Activated CD4-positive, alpha-beta T cell treated with anti-CD3 and anti-CD28 coated beads, Interleukin-2, amount 50 U/mL, for 24 hours (primary cell): ENCODE data around the gene MAP7D1.

Source experiments
- DNase-seq, 2 donors: peaks; one replicate each; pipeline ENCODE4 v3.0.0-alpha.2; 2020; ENCODE audit warnings: low read depth in 1 of 2, low spot score in 1 of 2

Gene MAP7D1

GRCh38 chr1:36155408-36156328 lies at the start of gene MAP7D1:
TSS of gene MAP7D1 (plus strand) at chr1:36156160. CDS start at chr1:36156418, 258 bp downstream.
- DNase-seq = peak; percentile 72 to 81

- DNase-seq = no peak
Observed at GRCh38 chr1:36106269-36106668, 49.7 kb upstream of the MAP7D1 start.

GRCh38 chr1:36107394-36107793 lies 48.6 kb upstream of the MAP7D1 start:
- DNase-seq = no peak

- no peak for DNase-seq
Observed at GRCh38 chr1:36108314-36108713, 47.6 kb upstream of the MAP7D1 start.

GRCh38 chr1:36109041-36109679 lies 46.8 kb upstream of the MAP7D1 start:
- no peak for DNase-seq

- no peak for DNase-seq
Observed at GRCh38 chr1:36111151-36111550, 44.8 kb upstream of the MAP7D1 start.

- DNase-seq = no peak
Observed at GRCh38 chr1:36112823-36113222, 43.1 kb upstream of the MAP7D1 start.

GRCh38 chr1:36114371-36114770 lies 41.6 kb upstream of the MAP7D1 start:
- DNase-seq = no peak

- no peak for DNase-seq
Observed at GRCh38 chr1:36115200-36115669, 40.7 kb upstream of the MAP7D1 start.

- DNase-seq = no peak
Observed at GRCh38 chr1:36115931-36116330, 40.0 kb upstream of the MAP7D1 start.

GRCh38 chr1:36116901-36117300 lies 39.1 kb upstream of the MAP7D1 start:
- no peak for DNase-seq

GRCh38 chr1:36118447-36119204 lies 37.3 kb upstream of the MAP7D1 start:
- DNase-seq = no peak

GRCh38 chr1:36119456-36119855 lies 36.5 kb upstream of the MAP7D1 start:
- no peak for DNase-seq

GRCh38 chr1:36122062-36123030 lies 33.6 kb upstream of the MAP7D1 start:
- DNase-seq = no peak

GRCh38 chr1:36123356-36123755 lies 32.6 kb upstream of the MAP7D1 start:
- no peak for DNase-seq

GRCh38 chr1:36124404-36125128 lies 31.4 kb upstream of the MAP7D1 start:
- DNase-seq = no peak

- no peak for DNase-seq
Observed at GRCh38 chr1:36125129-36125991, 30.6 kb upstream of the MAP7D1 start, which contains the start of gene COL8A2. TSS of gene COL8A2 (minus strand) at chr1:36125222. CDS start at chr1:36100242, 24,980 bp downstream.

GRCh38 chr1:36126005-36126716 lies 29.8 kb upstream of the MAP7D1 start:
- DNase-seq = no peak
